Ovary (tissue), 3 donors: ENCODE data around the gene CCND1.

Source experiments
- CTCF ChIP-seq, 3 donors: fragments of 450-650 bp in 2 of 3; fragments of 200-600 bp in 1 of 3; IDR thresholded peaks; one replicate each; pipeline versions ENCODE4 v1.5.1 to v1.8.0; 2016 to 2022; ENCODE audit warnings: antibody characterized with exemption in 3 of 3, mild to moderate bottlenecking in 1 of 3
- EP300 ChIP-seq: sonication (generic); formaldehyde crosslinking; IDR thresholded peaks from one replicate; pipeline ENCODE4 v1.6.1; 2017; ENCODE audit warnings: antibody characterized with exemption
- POLR2A ChIP-seq: fragments of 450-650 bp; IDR thresholded peaks from one replicate; pipeline ENCODE4 v1.6.1; 2017; ENCODE audit warnings: antibody characterized with exemption, mild to moderate bottlenecking, moderate library complexity
- donor health status: DM: no; HTN: no; CAD: no.

- TF ChIP-seq POLR2A, result no peak
- no peak for TF ChIP-seq CTCF (IDR thresholded peaks at IDR 0.05)
- TF ChIP-seq EP300, result no peak
Observed at GRCh38 chr11:69702239-69702691, 61.3 kb downstream of the CCND1 start.
